Stimulated activated CD8-positive, alpha-beta memory T cell treated with anti-CD3 and anti-CD28 coated beads, Interleukin-7, amount 100 ng/mL, for 1 hour (primary cell): Measurements from ENCODE around the gene CDH23.

Source experiments
- DNase-seq, 2 donors: peaks; one replicate each; pipeline ENCODE4 v3.0.0-alpha.2; 2020; ENCODE audit warnings: low read depth in 2 of 2

Gene CDH23

GRCh38 chr10:71638822-71639719, 242.4 kb downstream of the CDH23 start:
- DNase-seq: no peak

GRCh38 chr10:71640607-71641006, 243.9 kb downstream of the CDH23 start:
- no peak for DNase-seq

- no peak for DNase-seq
These were observed 244.7 kb downstream of the CDH23 start for GRCh38 chr10:71641449-71641848.

GRCh38 chr10:71641986-71642385, 245.3 kb downstream of the CDH23 start:
- no peak for DNase-seq

- no peak for DNase-seq
These were observed 247.2 kb downstream of the CDH23 start for GRCh38 chr10:71643904-71644303.

- no peak for DNase-seq
These were observed 247.8 kb downstream of the CDH23 start for GRCh38 chr10:71644307-71645180.

GRCh38 chr10:71645185-71645584, 248.5 kb downstream of the CDH23 start:
- no peak for DNase-seq

- no peak for DNase-seq
These were observed 249.3 kb downstream of the CDH23 start for GRCh38 chr10:71646037-71646436.

GRCh38 chr10:71646592-71647292, 250.0 kb downstream of the CDH23 start:
- no peak for DNase-seq

- no peak for DNase-seq
These were observed 251.0 kb downstream of the CDH23 start for GRCh38 chr10:71647526-71648253.

- DNase-seq: no peak
These were observed 251.7 kb downstream of the CDH23 start for GRCh38 chr10:71648254-71648932.

GRCh38 chr10:71648933-71649320, 252.2 kb downstream of the CDH23 start:
- no peak for DNase-seq

GRCh38 chr10:71649631-71650030, 252.9 kb downstream of the CDH23 start:
- no peak for DNase-seq

- DNase-seq: no peak
These were observed 253.7 kb downstream of the CDH23 start for GRCh38 chr10:71650397-71650796.

GRCh38 chr10:71651428-71651827, 254.7 kb downstream of the CDH23 start:
- no peak for DNase-seq

- DNase-seq: no peak
These were observed 255.2 kb downstream of the CDH23 start for GRCh38 chr10:71651928-71652327.

GRCh38 chr10:71653044-71653443, 256.3 kb downstream of the CDH23 start:
- DNase-seq: no peak

GRCh38 chr10:71656220-71656619, 259.5 kb downstream of the CDH23 start:
- DNase-seq: no peak

- DNase-seq: no peak
These were observed 261.1 kb downstream of the CDH23 start for GRCh38 chr10:71657604-71658466.

- no peak for DNase-seq
These were observed 261.7 kb downstream of the CDH23 start for GRCh38 chr10:71658467-71658745.
